GM10266 (cell line): ENCODE data around the gene DKK1.

ENCODE experiments used
- DNase-seq: peaks from one replicate; pipeline ENCODE4 v3.0.0; 2012; ENCODE audit errors: extremely low spot score
- TF ChIP-seq, protein P1 (sequence below): IDR thresholded peaks from 2 replicates; pipeline ENCODE4 v1.5.1; 2012; ENCODE audit warnings: mild to moderate bottlenecking, low read depth; ENCODE audit not compliant: control insufficient read depth, insufficient read depth; ENCODE audit errors: missing control alignments

Gene DKK1

DNA sequence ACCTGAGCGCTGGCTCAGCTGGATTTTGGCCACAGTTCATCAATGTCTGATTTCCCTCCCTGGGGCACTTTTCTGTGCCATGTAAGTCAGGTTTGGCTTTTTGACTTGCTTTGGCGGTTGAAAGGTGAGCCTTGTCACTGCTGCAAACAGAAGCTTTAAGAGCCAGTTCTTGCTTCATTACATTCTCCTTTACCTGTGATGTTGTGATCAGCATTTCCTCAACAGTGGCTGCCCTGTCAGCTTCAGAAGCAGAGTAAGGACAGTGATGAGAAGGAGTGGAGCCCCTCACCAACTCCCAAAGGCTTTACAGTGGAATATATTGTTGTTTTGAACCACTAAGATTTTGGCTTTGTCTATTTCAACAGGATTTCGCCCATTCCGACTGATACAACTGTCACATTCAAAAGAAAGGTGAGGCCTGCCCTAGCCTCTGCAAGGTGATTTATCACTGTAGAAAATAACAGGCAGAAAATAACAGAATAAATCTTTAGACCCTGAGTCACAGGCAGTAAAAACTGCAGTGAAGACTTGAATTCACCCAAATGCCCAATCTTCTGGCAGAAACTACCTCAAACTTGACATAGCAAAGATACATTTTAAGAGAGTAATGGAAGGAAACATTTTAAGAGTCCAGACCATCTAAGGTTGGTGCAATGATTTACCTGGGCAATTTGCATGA lies 13.3 kb upstream of the DKK1 start:
- TF ChIP-seq, protein P1, sequence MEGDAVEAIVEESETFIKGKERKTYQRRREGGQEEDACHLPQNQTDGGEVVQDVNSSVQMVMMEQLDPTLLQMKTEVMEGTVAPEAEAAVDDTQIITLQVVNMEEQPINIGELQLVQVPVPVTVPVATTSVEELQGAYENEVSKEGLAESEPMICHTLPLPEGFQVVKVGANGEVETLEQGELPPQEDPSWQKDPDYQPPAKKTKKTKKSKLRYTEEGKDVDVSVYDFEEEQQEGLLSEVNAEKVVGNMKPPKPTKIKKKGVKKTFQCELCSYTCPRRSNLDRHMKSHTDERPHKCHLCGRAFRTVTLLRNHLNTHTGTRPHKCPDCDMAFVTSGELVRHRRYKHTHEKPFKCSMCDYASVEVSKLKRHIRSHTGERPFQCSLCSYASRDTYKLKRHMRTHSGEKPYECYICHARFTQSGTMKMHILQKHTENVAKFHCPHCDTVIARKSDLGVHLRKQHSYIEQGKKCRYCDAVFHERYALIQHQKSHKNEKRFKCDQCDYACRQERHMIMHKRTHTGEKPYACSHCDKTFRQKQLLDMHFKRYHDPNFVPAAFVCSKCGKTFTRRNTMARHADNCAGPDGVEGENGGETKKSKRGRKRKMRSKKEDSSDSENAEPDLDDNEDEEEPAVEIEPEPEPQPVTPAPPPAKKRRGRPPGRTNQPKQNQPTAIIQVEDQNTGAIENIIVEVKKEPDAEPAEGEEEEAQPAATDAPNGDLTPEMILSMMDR, result no peak
- DNase-seq, result no peak

DNA sequence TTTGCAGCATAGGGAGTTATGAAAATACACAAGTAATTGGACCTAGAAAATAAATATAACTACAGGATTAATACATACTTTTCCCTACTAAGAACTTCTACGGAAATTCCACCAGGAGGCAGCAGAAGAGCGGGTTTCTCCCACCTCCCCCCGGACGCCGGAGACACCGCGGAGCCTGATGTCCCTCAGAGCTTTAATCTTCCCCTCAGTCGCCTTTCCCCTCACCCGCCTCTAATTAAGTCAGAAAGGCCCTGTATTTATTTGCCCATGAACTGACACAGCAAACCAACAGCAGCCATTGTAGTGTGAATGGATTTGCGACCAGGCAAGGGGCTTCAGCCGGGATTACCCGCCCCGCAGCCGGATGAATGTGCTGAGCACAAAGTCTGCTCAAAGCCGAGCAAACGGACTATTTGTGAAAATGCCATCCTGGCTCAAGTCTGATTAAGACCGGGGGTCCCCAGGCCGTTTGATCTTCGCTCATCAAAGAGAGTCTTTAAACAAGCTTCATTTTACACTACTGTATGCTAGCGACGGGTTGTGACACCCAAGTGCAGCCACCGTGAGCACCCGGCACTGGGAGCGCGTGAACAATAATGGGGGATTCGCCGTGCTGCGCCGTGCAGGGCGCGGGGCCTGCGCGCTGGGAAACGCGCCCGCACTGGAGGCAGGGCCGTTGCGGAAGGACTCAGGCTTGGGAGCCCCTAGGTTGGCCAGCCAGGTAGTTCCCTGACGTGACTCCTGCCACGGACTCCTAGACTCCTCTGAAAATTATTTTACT lies 5.6 kb upstream of the DKK1 start:
- TF ChIP-seq, protein P1, result peak; percentile 53
- DNase-seq, result peak; percentile 70

DNA sequence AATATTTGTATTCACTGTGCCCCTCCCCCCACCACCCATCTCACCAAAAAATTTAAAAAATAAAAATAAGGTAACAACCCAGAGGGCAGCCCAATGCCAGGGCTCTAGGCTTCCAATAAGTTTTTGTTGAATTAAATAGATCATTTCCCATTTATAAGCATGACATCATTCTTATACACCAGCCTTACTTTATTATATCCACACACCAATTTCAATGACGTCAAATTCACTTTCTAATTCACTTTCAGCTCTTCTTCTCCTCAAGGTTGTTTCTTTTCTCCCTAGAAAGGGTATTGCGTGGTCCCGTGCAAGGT lies 1.2 kb upstream of the DKK1 start:
- DNase-seq, result no peak
- TF ChIP-seq, protein P1, result no peak

DNA sequence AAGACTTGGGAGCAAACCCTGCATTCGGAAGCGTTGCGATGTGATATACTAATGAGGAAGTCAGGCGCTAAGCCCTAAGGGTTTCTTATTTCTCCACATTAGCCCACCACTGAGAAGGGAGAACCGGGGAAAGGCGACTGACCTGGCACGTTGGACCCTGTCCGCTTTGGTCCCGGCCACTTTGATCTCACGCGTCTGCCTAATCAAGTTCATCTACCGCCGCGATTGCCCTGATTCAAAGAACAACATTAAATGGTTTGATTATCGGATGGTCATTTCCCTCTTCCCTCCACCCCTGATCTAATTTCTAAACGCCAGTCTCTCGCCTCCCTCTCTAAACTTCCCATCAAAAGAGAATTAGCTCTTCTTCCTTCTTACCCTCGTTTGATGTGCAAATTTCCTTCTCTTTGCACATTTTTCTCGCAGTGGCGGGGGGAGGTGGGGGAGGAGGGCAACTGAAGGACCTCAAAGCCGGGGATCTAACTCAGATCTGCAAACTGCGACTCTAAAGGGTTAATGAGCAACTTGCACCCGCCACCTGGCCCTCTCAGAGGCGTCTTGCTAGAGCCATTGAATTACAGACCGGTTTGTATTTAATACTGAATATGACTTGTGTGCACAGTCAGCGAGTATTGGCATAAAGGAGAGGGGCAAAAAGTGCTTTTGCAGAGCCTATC lies 687 bp upstream of the DKK1 start:
- TF ChIP-seq, protein P1, result no peak
- DNase-seq, result no peak

DNA sequence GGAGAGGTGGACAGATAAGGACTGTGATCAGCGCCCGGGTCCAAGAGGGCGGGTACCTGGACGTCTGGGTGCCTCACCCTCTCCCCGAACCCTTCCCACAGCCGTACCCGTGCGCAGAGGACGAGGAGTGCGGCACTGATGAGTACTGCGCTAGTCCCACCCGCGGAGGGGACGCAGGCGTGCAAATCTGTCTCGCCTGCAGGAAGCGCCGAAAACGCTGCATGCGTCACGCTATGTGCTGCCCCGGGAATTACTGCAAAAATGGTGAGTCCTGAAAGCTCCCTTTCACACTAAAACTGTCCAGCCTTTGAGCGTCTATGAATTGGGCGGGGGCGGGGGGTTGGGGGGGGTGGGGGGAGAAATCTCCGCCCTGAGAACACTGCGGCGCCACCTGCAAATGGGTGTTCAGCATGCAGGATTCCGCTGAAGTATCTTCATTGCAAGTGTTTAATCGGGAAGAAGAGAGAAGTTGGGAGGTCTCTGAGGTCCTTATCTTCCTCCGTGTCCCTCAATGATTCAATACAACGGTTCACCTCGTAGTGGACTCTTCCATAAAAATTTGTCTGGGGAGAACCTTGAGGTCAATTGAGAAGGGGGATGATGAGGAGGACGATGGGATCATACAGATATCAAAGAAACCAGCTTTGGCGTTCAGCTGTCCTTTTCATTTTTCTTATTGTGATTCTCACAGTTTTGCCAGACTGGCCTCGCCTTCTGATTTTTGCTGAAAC lies 906 bp downstream of the DKK1 start:
- TF ChIP-seq, protein P1, result no peak
- DNase-seq, result no peak

DNA sequence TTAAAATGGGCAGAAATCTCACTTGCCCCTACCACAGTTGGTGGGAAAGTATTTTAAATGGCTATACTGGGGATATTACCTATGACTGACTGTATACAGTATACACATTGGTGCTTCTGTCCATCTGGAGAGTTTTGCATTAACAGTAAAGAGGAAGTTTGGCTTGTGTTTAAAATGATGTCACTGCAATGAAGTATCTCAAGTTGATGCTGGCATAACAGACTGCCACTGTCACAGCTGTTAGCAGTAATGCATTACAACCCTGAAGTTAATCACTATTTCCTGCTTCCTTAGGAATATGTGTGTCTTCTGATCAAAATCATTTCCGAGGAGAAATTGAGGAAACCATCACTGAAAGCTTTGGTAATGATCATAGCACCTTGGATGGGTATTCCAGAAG lies 1.9 kb downstream of the DKK1 start:
- DNase-seq, result no peak
- TF ChIP-seq, protein P1, result no peak
